ENCODE data around the gene PIGU. TPM values are rescaled to one million over a fixed set of nuclear protein-coding genes. Genes with fewer than 3 reads are reported as not detected.

PIGU gene
- total RNA-seq, 1 donor from 2014 or later: 40.1 TPM

- Mint-ChIP-seq H3K36me3 (no peaks in the 10 kb centered on the region), H3K4me3 (no peak overlapping the region), H3K9me3 (no peaks in the 10 kb centered on the region), H3K27me3 (ENCODE audit: insufficient read depth, low read depth) (no peaks in the 10 kb centered on the region), H3K4me1 (no peaks in the 10 kb centered on the region), H3K27ac (no peak overlapping the region)
- Histone ChIP-seq H3K9me3 (ENCODE audit: low read depth) (no peaks in the 10 kb centered on the region), H4K20me1 (ENCODE audit: low read depth) (no peaks in the 10 kb centered on the region), H3K27ac (no peak overlapping the region), H3K79me2 (ENCODE audit: low read depth) (no peaks in the 10 kb centered on the region), H3F3A (ENCODE audit: low read depth) (no peaks in the 10 kb centered on the region), H3K4me2 (no peak overlapping the region), H3K4me1 (no peaks in the 10 kb centered on the region), H3K9ac (no peak overlapping the region), H2AFZ (replicated peaks) (no peak overlapping the region), H3K27me3 (no peaks in the 10 kb centered on the region), H3K36me3 (no peaks in the 10 kb centered on the region), H3K4me3 (no peak overlapping the region)
- DNase-seq (ENCODE audit: low spot score): no peak
- TF ChIP-seq EZH2phosphoT487 (IDR thresholded peaks at IDR 0.05): no peak
- no peak for TF ChIP-seq EZH2 (IDR thresholded peaks at IDR 0.05)
- TF ChIP-seq, protein P1, sequence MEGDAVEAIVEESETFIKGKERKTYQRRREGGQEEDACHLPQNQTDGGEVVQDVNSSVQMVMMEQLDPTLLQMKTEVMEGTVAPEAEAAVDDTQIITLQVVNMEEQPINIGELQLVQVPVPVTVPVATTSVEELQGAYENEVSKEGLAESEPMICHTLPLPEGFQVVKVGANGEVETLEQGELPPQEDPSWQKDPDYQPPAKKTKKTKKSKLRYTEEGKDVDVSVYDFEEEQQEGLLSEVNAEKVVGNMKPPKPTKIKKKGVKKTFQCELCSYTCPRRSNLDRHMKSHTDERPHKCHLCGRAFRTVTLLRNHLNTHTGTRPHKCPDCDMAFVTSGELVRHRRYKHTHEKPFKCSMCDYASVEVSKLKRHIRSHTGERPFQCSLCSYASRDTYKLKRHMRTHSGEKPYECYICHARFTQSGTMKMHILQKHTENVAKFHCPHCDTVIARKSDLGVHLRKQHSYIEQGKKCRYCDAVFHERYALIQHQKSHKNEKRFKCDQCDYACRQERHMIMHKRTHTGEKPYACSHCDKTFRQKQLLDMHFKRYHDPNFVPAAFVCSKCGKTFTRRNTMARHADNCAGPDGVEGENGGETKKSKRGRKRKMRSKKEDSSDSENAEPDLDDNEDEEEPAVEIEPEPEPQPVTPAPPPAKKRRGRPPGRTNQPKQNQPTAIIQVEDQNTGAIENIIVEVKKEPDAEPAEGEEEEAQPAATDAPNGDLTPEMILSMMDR (IDR thresholded peaks at IDR 0.05): no peak
Measured at GRCh38 chr20:34689486-34689885, 12.6 kb upstream of the PIGU start.

- no peak overlapping the region for H3K4me2 ChIP-seq
- Mint-ChIP-seq H3K4me3 (no peak overlapping the region), H3K4me1 (no peaks in the 10 kb centered on the region), H3K36me3 (no peaks in the 10 kb centered on the region), H3K9me3 (no peaks in the 10 kb centered on the region), H3K27me3 (ENCODE audit: insufficient read depth, low read depth) (no peaks in the 10 kb centered on the region), H3K27ac (no peak overlapping the region)
- no peak overlapping the region for H3K4me3 ChIP-seq
- H3K27me3 ChIP-seq: no peaks in the 10 kb centered on the region
- no peaks in the 10 kb centered on the region for H3F3A ChIP-seq (ENCODE audit: low read depth)
- H3K9ac ChIP-seq: no peak overlapping the region
- no peaks in the 10 kb centered on the region for H3K79me2 ChIP-seq (ENCODE audit: low read depth)
- no peaks in the 10 kb centered on the region for H3K9me3 ChIP-seq (ENCODE audit: low read depth)
- no peaks in the 10 kb centered on the region for H3K36me3 ChIP-seq
- no peaks in the 10 kb centered on the region for H4K20me1 ChIP-seq (ENCODE audit: low read depth)
- no peak overlapping the region for H3K27ac ChIP-seq
- TF ChIP-seq, protein P1 (IDR thresholded peaks at IDR 0.05): no peak
- TF ChIP-seq EZH2phosphoT487 (IDR thresholded peaks at IDR 0.05): no peak
- no peak for TF ChIP-seq EZH2 (IDR thresholded peaks at IDR 0.05)
- DNase-seq (ENCODE audit: low spot score): no peak
- H3K4me1 ChIP-seq: no peaks in the 10 kb centered on the region
- H2AFZ ChIP-seq (replicated peaks): no peak overlapping the region
Measured at GRCh38 chr20:34683667-34684066, 6.8 kb upstream of the PIGU start.

- no peak overlapping the region for H3K9ac ChIP-seq
- no peaks in the 10 kb centered on the region for H3K36me3 ChIP-seq
- no peak for TF ChIP-seq EZH2 (IDR thresholded peaks at IDR 0.05)
- TF ChIP-seq EZH2phosphoT487 (IDR thresholded peaks at IDR 0.05): no peak
- TF ChIP-seq, protein P1 (IDR thresholded peaks at IDR 0.05): no peak
- Mint-ChIP-seq H3K9me3 (no peaks in the 10 kb centered on the region), H3K27me3 (ENCODE audit: insufficient read depth, low read depth) (peaks cover 5% of the 10 kb centered on the region), H3K4me1 (peaks cover 7% of the 10 kb centered on the region), H3K27ac (no peak overlapping the region), H3K4me3 (no peak overlapping the region), H3K36me3 (no peaks in the 10 kb centered on the region)
- peaks cover 7% of the 10 kb centered on the region for H3K79me2 ChIP-seq (ENCODE audit: low read depth)
- peaks cover 16% of the 10 kb centered on the region for H3F3A ChIP-seq (ENCODE audit: low read depth)
- H2AFZ ChIP-seq (replicated peaks): no peak overlapping the region
- H3K27me3 ChIP-seq: no peaks in the 10 kb centered on the region
- peaks cover 4% of the 10 kb centered on the region for H3K4me1 ChIP-seq
- H3K9me3 ChIP-seq (ENCODE audit: low read depth): no peaks in the 10 kb centered on the region
- no peak overlapping the region for H3K4me3 ChIP-seq
- no peak overlapping the region for H3K27ac ChIP-seq
- DNase-seq (ENCODE audit: low spot score): no peak
- H3K4me2 ChIP-seq: no peak overlapping the region
- no peaks in the 10 kb centered on the region for H4K20me1 ChIP-seq (ENCODE audit: low read depth)
Measured at GRCh38 chr20:34680586-34681175, 3.8 kb upstream of the PIGU start.
